ENCODE data around the gene FUT2. TPM values are rescaled to one million over a fixed set of nuclear protein-coding genes. Genes with fewer than 3 reads are reported as not detected.

FUT2 gene
- polyA plus RNA-seq, 2 of the 4 experiments (the other 2 are of a cell fraction) = not detected

GRCh38 chr19:48728911-48729664 is 33.3 kb downstream of the FUT2 start:
- TF ChIP-seq RAD21 (conservative IDR thresholded peaks at IDR 0.05 in 1 of 2, IDR thresholded peaks at IDR 0.05 in 1 of 2) (no peak), EHF (CRISPR knock-in tag; IDR thresholded peaks at IDR 0.05) (no peak), FOSB (CRISPR knock-in tag; IDR thresholded peaks at IDR 0.05) (no peak), JUN (IDR thresholded peaks at IDR 0.05) (no peak), EHMT2 (IDR thresholded peaks at IDR 0.05; ENCODE audit: low read depth) (no peak), ZSCAN20 (CRISPR knock-in tag; IDR thresholded peaks at IDR 0.05) (no peak), MAFK (IDR thresholded peaks at IDR 0.05; ENCODE audit: partially characterized antibody) (no peak), MAX (IDR thresholded peaks at IDR 0.05) (no peak), CHD4 (IDR thresholded peaks at IDR 0.05; ENCODE audit: borderline replicate concordance) (no peak), HMGXB4 (CRISPR knock-in tag; IDR thresholded peaks at IDR 0.05; ENCODE audit: borderline replicate concordance) (no peak), BCL3 (IDR thresholded peaks at IDR 0.05) (no peak), ESRRA (IDR thresholded peaks at IDR 0.05; ENCODE audit: borderline replicate concordance, low read length) (no peak), RFX5 (IDR thresholded peaks at IDR 0.05) (no peak), HOXB5 (CRISPR knock-in tag; IDR thresholded peaks at IDR 0.05) (no peak), KDM5A (IDR thresholded peaks at IDR 0.05) (no peak), MAZ (IDR thresholded peaks at IDR 0.05; ENCODE audit: borderline replicate concordance, low read depth, low read length) (no peak)
- Histone ChIP-seq H3K4me1 (peaks cover 5% of the 10 kb centered on the region; the same call in 1 of the 3 replicates), H3K27ac (no peak overlapping the region), H3K9me3 (no peaks in the 10 kb centered on the region), H3K4me2 (no peak overlapping the region), H3K4me3 (no peak overlapping the region)
- CTCF ChIA-PET = interaction anchor here (5.4 to 6.1 kb wide), 2 partner anchors 8 to 16 kb away, joined by 31 to 69 read pairs; no protein-coding TSS in a partner anchor
- 86% methylated on average over 44 of the region's 77 CpGs for WGBS (ENCODE audit: missing lambda C conversion rate)
- no peak for FAIRE-seq
- no peak for ATAC-seq
- no peak for DNase-seq (ENCODE audit: low read depth in 1 of 2, low spot score in 1 of 2)
- POLR2A ChIA-PET = no interaction called here

- POLR2A ChIA-PET = no interaction called here
- DNase-seq (ENCODE audit: low read depth in 1 of 2, low spot score in 1 of 2) (no peak), FAIRE-seq (no peak), ATAC-seq (no peak)
- 46% methylated on average over 4 of the region's 4 CpGs for whole genome bisulfite sequencing (ENCODE audit: missing lambda C conversion rate)
- 0 out of 3 replicates have a peak, but pooled peaks cover 3% of the 10 kb centered on the region for H3K4me1 ChIP-seq
- H3K27ac ChIP-seq = no peak overlapping the region
- no peak overlapping the region for H3K4me2 ChIP-seq
- CTCF ChIA-PET = interaction anchor here (0.9 to 1.0 kb wide), 2 partner anchors 111 to 815 kb away, joined by 3 to 5 read pairs; no protein-coding TSS in a partner anchor
- no peak overlapping the region for H3K4me3 ChIP-seq
- no peaks in the 10 kb centered on the region for H3K9me3 ChIP-seq
- TF ChIP-seq GATA3 (IDR thresholded peaks at IDR 0.05; ENCODE audit: borderline replicate concordance) (no peak), CHD4 (IDR thresholded peaks at IDR 0.05; ENCODE audit: borderline replicate concordance) (no peak), FOSL2 (IDR thresholded peaks at IDR 0.05) (no peak), FOSL2 (CRISPR knock-in tag; IDR thresholded peaks at IDR 0.05) (no peak), MAFK (IDR thresholded peaks at IDR 0.05; ENCODE audit: partially characterized antibody) (no peak), CBX2 (IDR thresholded peaks at IDR 0.05; ENCODE audit: borderline replicate concordance, low read depth) (no peak), JUNB (IDR thresholded peaks at IDR 0.05) (no peak), KDM1A (IDR thresholded peaks at IDR 0.05; ENCODE audit: low read depth) (no peak), RARB (CRISPR knock-in tag; IDR thresholded peaks at IDR 0.05) (no peak), REST (IDR thresholded peaks at IDR 0.05) (no peak), JUN (IDR thresholded peaks at IDR 0.05) (no peak), ZFP36 (IDR thresholded peaks at IDR 0.05; ENCODE audit: borderline replicate concordance, partially characterized antibody) (no peak), BCL3 (IDR thresholded peaks at IDR 0.05) (no peak), EP300 (IDR thresholded peaks at IDR 0.05) (no peak), KDM5A (IDR thresholded peaks at IDR 0.05) (no peak), ZSCAN20 (CRISPR knock-in tag; IDR thresholded peaks at IDR 0.05) (no peak), PHF8 (IDR thresholded peaks at IDR 0.05; ENCODE audit: borderline replicate concordance, low read depth) (no peak), USF2 (IDR thresholded peaks at IDR 0.05) (no peak)
Observed at GRCh38 chr19:48731452-48731851, 35.7 kb downstream of the FUT2 start.

Data from A549 (cell line).